GM18498 (cell line): ENCODE measurements around the gene KASH5.

Experiments
- ATAC-seq: cut with Tn5 transposase; IDR thresholded peaks from one replicate; pipeline ENCODE4 v1.9.1; 2021; ENCODE audit warnings: mild to moderate bottlenecking, moderate library complexity; ENCODE audit not compliant: unreplicated experiment

KASH5 gene

GRCh38 chr19:49395581-49396407, 7.7 kb downstream of the KASH5 start:
- no peak for ATAC-seq

DNA sequence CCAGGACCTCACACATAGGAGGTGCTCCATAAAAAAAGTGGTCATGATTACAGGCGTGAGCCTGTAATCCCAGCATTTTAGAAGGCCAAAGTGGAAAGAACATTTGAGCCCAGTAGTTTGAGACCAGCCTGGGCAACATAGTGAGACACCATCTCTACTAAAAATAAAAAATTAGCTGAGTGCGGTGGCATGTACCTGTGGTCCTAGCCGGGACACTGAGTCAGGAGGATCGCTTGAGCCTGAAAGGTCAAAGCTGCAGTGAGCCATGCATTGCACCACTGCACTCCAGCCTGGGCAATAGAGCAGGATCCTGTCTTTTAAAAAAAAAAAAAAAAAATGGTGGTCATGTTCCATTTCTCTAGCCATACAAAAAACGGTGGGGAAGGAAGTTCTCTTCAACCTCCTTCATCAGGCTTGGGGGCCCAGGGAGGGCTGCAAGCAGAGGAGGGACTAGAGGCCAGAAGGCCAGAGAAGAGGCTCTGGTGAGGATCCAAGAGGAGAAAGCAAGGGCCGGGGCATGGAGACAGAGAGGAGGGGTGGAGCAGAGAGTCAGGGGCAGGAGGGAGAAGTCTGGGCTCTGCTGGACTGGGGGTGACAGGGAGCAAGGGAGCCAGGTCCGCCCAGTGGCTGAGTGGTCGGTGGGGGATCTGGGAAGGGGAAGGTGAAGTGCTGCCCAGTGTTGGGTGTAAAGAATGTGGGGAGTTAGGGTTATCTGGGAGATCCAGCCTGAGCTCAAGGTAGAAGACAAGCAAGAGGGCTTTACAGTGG, 8.9 kb downstream of the KASH5 start:
- ATAC-seq: no peak

DNA sequence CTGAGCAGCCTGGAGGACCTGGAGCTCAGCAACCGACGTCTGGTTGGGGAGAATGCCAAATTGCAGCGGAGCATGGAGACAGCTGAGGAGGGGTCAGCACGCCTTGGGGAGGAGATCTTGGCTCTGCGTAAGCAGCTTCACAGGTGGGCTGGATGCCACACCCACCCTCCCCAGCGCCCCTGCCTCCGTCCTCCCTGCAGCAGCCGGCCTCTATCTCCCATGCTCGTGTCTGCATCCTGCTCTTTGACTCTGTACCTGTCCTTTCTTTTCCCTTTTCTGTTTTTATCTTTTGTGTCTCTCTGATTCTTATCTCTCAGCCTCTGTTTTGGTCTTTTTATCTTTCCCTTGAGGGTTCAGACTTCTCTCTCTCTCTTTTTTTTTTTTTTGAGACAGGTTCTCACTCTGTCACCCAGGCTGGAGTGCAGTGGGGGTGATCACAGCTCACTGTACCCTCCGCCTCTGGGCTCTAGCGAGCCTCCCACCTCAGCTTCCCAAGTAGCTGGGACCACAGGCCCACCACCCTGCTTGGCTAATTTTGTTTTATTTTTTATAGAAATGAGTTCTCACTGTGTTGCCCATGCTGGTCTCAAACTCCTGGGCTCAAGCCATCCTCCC, 10.1 kb downstream of the KASH5 start:
- ATAC-seq: no peak

GRCh38 chr19:49398931-49399330, 10.9 kb downstream of the KASH5 start:
- no peak for ATAC-seq

DNA sequence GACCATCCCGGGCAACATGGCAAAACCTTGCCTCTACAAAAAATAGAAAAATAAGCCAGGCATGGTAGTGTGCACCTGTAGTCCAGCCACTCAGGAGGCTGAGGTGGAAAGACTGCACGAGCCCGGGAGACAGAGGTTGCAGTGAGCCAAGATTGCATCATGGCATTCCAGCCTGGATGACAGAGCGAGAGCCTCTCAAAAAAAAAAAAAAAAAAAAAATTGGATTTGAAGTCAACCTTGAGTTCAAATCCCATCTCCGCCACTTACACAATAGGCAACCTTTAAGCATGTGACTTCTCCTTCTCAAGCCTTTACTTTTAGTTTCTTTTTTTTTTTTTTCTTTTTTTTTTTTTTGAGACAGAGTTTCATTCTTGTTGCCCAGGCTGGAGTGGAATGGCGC, 12.0 kb downstream of the KASH5 start:
- no peak for ATAC-seq

GRCh38 chr19:49403404-49404187, 15.5 kb downstream of the KASH5 start:
- ATAC-seq: no peak

DNA sequence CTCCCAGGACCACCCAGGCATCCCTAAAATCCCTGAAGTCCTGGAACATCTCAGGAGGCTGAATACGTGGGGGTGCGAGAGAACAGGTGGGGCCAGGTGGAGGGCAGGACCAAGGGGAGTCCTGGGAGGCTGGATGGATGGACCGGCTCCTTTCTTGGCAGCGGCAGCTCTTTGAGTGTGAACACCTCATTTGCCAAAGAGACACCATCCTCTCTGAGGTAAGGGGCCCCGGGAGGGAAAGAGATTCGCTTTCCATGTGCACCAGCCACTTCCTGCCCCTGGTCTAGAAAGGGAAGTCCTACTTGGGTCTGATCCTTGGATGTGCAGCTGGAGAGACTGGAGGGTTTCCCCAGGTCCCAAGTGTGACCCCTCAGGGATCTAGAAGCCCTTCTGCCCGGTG, 19.0 kb downstream of the KASH5 start:
- ATAC-seq: no peak

DNA sequence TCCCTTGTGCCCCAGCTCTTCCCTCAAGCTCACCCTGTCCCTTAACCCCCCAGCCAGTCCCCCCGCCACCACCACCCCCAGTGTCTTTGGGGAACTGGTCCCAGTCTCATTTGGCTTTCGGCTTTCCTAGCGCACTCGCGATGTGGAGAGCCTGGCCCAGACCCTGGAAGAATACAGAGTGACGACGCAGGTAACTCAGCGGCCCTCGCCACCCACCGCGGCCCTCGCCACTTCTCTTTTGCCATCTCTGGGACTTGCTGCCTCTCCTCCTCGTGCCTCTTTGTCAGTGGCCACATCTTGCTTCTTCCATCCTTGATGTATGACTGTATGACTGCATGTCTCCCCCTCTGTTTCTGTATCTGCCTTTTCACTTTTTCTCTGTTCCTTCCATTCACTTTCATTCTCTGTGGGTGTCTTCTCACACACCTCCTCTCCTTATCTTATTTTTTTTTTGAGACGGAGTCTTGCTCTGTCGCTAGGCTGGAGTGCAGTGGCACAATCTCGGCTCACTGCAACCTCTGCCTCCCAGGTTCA, 19.5 kb downstream of the KASH5 start:
- no peak for ATAC-seq

DNA sequence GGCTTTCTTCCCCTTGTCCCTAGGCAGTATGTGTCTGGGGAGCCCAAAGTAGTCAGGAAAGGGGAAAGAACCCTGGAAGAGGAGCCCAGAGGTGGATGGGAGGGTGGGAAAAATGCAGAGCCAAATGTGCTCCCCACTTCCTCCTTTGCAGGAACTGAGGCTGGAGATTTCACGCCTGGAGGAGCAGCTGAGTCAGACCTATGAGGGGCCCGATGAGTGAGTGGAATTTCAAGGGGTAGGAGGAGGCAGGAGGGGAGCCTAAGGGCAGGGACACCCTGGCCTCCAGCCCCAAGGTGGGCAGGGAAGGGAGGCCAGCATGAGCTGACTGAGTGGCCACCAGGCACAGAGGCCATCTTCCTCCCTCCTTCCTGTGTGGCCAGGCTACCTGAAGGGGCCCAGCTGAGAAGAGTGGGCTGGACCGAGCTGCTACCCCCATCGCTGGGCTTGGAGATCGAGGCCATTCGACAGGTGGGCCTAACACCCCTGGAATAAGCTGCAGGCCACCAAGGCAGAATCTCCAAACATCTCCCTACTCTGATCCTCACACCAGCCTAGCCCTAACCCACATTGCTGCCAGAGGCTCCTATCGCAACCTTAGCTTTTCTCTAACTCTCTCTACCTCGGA, 20.9 kb downstream of the KASH5 start:
- ATAC-seq: no peak

DNA sequence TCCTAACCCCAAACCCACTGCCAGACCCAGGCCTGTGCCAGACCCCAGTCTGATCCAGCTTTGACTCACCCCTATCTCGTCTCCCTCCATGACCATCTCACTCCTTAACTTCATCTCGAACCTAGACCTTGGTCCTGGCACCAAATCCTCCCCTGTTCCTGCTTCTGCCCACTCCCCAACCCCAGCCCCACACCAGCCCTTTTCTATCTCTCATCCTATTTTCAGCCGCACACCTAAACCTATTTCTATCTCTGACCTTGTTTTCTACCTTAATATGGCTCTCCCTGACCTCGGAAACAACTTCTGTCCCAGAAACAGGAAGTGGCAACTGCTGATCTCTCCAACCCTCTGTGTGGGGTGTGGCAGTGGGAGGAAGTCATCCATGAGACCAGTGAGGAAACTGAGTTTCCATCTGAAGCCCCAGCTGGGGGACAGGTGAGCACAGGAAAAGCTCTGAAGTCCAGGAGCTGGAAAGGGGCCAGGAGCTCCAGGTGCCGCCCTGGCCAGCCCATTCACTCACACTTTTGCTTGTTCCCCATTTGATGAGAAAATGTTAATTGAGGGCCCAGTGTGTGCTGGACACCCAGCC, 21.5 kb downstream of the KASH5 start:
- ATAC-seq: no peak

GRCh38 chr19:49411681-49412326, 23.8 kb downstream of the KASH5 start:
- no peak for ATAC-seq

GRCh38 chr19:49413348-49413747, 25.3 kb downstream of the KASH5 start:
- ATAC-seq: no peak

DNA sequence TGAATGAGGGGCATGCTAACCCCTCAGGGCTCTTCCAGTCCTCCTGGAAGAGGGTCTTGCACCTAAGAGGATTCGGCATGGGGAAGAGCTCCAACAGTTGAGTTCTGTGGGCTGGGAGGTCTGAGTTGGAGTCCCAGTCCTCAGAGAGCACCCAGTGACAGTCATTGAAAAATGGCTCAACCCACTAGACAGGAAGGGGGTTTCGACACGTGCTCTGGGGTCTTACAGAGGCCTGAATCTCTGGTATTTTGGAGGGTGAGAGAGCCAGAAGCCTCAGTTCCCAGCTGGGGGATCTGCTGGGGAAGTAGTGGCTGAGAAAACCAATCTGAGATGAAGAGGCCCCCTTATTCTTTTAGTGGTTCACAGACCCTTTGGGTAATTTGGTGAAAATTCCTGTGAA, 26.2 kb downstream of the KASH5 start:
- no peak for ATAC-seq

- no peak for ATAC-seq
Observed at GRCh38 chr19:49415102-49415809, 27.2 kb downstream of the KASH5 start.

DNA sequence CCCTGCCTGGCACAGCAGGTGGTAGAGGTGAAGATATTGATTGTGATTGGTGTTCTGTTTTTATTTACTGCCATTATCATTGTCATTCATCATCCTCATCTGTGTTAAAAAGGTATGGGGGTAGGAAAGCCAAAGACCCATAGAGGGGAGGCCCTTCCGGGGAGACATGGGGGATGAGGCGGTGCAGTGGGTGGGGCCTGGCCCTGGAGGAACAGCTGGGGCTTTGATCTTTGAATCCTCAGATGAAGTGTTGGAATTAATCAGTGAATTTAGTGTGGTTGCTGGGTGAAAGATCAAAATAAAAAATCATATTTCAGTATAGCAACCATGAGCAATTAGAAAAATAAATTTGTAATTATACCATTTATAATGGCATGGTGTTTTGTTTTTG, 27.8 kb downstream of the KASH5 start:
- no peak for ATAC-seq

GRCh38 chr19:49417088-49417487, 29.0 kb downstream of the KASH5 start:
- no peak for ATAC-seq

DNA sequence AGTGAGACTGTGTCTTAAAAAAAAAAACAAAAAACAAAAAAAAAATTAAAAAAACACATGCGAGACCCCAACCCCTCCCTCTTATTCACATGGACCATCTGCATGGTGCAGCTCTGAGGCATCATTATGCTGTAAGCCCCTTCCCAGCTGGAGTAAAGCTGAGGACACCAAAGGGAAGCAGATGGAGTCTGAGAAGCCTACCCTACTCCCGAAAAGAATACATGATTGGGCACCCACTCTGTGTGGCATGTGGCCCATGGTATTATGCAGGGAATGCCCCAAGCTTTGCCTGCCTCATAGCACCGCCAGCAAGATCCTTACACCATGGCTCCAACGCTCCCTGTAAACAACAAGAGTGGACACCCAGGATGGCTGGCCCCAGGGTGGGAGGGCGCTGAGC, 30.5 kb downstream of the KASH5 start:
- no peak for ATAC-seq

DNA sequence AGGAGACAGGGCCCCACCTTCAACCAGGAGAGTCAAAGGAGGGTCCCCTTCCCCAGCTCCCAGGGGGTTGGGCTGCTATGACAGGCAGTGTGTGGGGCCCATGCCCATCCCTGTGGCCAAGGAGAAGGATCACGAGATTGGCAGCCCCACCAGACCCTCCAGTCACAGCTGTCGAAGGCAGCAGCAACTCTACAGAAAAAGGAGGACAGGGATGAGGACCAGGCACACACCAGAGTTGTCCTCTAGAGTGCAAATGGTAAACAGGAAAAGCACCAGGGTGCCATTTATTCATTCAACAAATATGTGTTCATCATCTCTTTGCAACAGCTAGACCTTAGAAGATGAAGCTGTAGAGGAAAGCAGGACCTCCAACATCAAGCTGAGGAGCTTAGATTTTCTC, 31.1 kb downstream of the KASH5 start:
- ATAC-seq: no peak

DNA sequence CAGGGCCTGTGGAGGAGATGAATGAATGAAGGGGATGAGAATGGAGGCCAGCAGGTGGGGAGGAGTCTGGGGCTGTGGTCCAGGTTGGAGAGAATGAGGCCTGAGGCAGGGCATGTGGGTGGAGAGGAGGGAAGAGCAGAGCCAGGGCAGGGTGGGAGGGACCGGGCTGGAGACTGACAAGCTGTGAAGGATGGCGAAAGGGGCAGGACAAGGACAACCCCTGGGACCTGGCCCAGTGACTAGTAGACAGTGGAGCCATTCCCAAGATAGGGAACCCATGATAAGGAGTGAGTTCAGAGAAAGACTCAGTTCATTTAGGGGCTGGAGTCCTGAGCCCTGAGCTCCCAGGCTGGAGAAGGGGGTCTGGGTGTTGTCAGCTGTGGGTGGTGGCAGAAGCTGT, 32.2 kb downstream of the KASH5 start:
- ATAC-seq: no peak
